Aorta (tissue), 5 donors: ENCODE measurements around the gene PSG5. TPM values are rescaled to one million over a fixed set of nuclear protein-coding genes. Genes with fewer than 3 reads are reported as not detected.
"Not testable (repeated sequence)": the region's sequence is repeated elsewhere in the genome, so short reads cannot be mapped to it uniquely, and the experiment has no call there.

Experiments used
- ATAC-seq: fragments of 200-7000 bp; cut with Tn5 transposase; one replicate; pipeline ENCODE4 v1.9.1; 2022; ENCODE audit warnings: moderate library complexity; ENCODE audit not compliant: low FRiP score
- DNase-seq, 2 donors: peaks; one replicate each; pipeline ENCODE4 v3.0.0-alpha.2; 2020
- H3K27ac ChIP-seq, 2 donors: one replicate each; pipeline ENCODE4 v1.5.1; 2013; ENCODE audit warnings: low read length in 2 of 2, mild to moderate bottlenecking in 2 of 2, moderate library complexity in 2 of 2, control low read depth in 1 of 2, inconsistent platforms in 1 of 2, low read depth in 1 of 2
- H3K27me3 ChIP-seq, 2 donors: one replicate each; pipeline ENCODE4 v1.6.1; 2013; ENCODE audit warnings: control low read depth in 1 of 2, low read length in 1 of 2, mild to moderate bottlenecking in 1 of 2, moderate library complexity in 1 of 2; ENCODE audit not compliant: insufficient read depth in 2 of 2, control insufficient read depth in 1 of 2
- H3K36me3 ChIP-seq, 2 donors: one replicate each; pipeline ENCODE4 v1.6.1; 2013; ENCODE audit warnings: control low read depth in 1 of 2, low read length in 1 of 2, mild to moderate bottlenecking in 1 of 2; ENCODE audit not compliant: insufficient read depth in 2 of 2, control insufficient read depth in 1 of 2
- H3K4me1 ChIP-seq, 2 donors: one replicate each; pipeline ENCODE4 v1.6.1; 2013; ENCODE audit warnings: low read length in 2 of 2, control low read depth in 1 of 2, mild to moderate bottlenecking in 1 of 2, moderate library complexity in 1 of 2; ENCODE audit not compliant: insufficient read depth in 2 of 2, control insufficient read depth in 1 of 2
- H3K4me3 ChIP-seq, 2 donors: one replicate each; pipeline ENCODE4 v1.5.1; 2013; ENCODE audit warnings: low read length in 2 of 2, control low read depth in 1 of 2, mild to moderate bottlenecking in 1 of 2
- H3K9me3 ChIP-seq: one replicate; pipeline ENCODE4 v1.6.1; 2013; ENCODE audit warnings: mild to moderate bottlenecking, low read length; ENCODE audit not compliant: control insufficient read depth
- WGBS, 2 donors: extraction: QIAGEN DNeasy Blood & Tissue Kit; methylation state at CpG; one replicate each; pipeline ENCODE4 v1.1.7; 2013; 5-methylcytosine and 5-hydroxymethylcytosine counted together
- intact Hi-C, 2 donors: fragments of 100-400 bp; cut with DNase I; formaldehyde crosslinking; loops; one replicate each; pipeline versions ENCODE4 v1.14.2 to v1.15.0; 2022
- polyA plus RNA-seq, 2 donors: library from polyadenylated mRNA; stranded (reverse); fragments of 200-250 nt; gene quantifications; one replicate each; pipeline ENCODE4 v1.2.3, GENCODE V29; 2013
- total RNA-seq, 2 donors: library from RNA; stranded (reverse); fragmentation: NEBNext Ultra II Directional; extraction: Animal tissue kit (Norgen Biotek cat#: 25700); gene quantifications; one replicate each; pipeline ENCODE4 v1.2.1, GENCODE V29; 2021
- donor health status: healthy with polysubstance abuse.
- donor health status: Bipolar disorder and iron deficiency.
- donor health status: DM: no; HTN: no; CAD: no.
- donor health status: DM: no; HTN: no; CAD: no.
- donor health status: DM: yes; HTN: yes; CAD: no.

The PSG5 gene
- total and polyA plus RNA-seq, 4 donors, result not detected

DNA sequence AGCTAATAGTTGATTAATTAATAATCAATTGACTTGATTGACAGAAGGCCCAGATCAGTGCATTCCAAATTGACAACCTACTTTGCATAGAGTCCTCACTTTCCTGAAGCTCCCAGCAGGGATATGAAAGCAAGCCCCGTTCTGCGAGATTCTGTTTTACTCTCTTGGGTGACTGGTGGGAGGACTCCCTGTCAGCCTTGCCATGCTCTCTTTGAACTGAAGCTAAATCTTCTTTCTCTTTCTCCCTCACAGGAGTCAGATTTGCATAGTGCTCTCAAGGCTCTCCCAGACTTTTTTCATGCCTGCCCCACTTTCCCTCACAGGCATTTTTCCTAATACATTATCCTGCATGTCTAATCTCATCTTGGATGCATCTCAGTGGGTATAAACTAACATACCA is 29.5 kb upstream of the PSG5 start:
- not testable (repeated sequence) for DNase-seq

GRCh38 chr19:43207991-43208390 is 21.7 kb upstream of the PSG5 start:
- Histone ChIP-seq H3K36me3 (no peaks in the 10 kb centered on the region), H3K27ac (no peak overlapping the region), H3K4me1 (no peaks in the 10 kb centered on the region), H3K9me3 (no peaks in the 10 kb centered on the region), H3K4me3 (no peak overlapping the region), H3K27me3 (no peaks in the 10 kb centered on the region)
- no peak for DNase-seq
- ATAC-seq, result no peak
- intact Hi-C loops, result no loop called here
- WGBS, 2 donors, result 38 to 51% methylated on average over 4 of the region's 4 CpGs

More for the DNA sequence above, 29.5 kb upstream of the PSG5 start:
- H3K4me1 ChIP-seq, ATAC-seq, H3K36me3 ChIP-seq, H3K27ac ChIP-seq, H3K27me3 ChIP-seq, H3K4me3 ChIP-seq, H3K9me3 ChIP-seq, intact Hi-C loops: not testable (repeated sequence)
- whole genome bisulfite sequencing, 2 donors, result 14 to 28% methylated on average over 2 of the region's 2 CpGs

DNA sequence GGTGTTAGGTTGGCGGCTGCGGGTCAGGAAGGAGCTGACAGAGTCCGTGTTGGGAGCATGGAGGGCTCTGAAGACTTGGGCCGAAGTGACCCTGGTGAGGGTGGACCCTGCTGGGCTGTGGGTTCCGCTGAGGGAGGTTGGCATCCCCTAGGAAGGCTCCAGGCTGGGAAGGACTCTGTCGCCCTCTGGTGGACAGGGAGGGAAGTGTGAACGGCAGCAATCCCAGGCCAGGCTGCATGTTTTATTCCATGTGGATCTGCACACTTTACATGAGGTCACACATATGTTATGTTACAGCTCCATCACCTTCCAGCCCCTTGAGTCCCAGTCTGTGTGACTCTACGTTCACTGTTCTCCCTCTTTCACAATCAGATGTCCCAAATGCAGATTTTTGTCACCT is 20.8 kb upstream of the PSG5 start:
- H3K27me3 ChIP-seq, H3K36me3 ChIP-seq, H3K9me3 ChIP-seq, intact Hi-C loops, ATAC-seq, H3K4me1 ChIP-seq, H3K4me3 ChIP-seq, H3K27ac ChIP-seq, DNase-seq: not testable (repeated sequence)
- WGBS, 2 donors, result 51 to 74% methylated on average over 5 to 8 of the region's 8 CpGs

- H3K27ac ChIP-seq, H3K36me3 ChIP-seq, intact Hi-C loops, H3K4me3 ChIP-seq, H3K9me3 ChIP-seq, ATAC-seq, H3K4me1 ChIP-seq, H3K27me3 ChIP-seq, DNase-seq: not testable (repeated sequence)
- WGBS, 2 donors, result 47 to 72% methylated on average over 9 of the region's 9 CpGs
These were observed 19.3 kb upstream of the PSG5 start, which contains the start of gene PSG4 for GRCh38 chr19:43205471-43206105. PSG4 (minus strand) TSS chr19:43205638; CDS start chr19:43205536, 102 bp downstream.

DNA sequence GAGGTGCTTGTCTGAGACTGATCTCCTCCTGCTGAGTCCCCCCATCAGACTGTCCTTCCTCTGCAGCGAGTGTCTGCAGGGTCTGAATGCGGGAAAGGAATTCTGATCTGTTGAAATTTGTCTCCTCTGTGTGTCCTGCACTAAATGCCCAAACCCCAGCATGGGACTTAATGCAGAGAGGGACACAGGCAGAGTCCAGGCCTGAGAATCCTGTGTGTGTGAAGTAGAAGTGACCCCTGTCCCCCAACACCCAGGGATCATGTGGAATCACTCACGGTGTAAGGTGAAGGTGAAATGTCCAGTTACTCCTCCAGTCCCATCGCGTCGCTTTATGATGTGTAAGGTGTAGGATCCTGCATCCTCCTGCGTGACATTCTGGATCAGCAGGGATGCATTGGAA is 17.3 kb upstream of the PSG5 start:
- H3K4me3 ChIP-seq, H3K27ac ChIP-seq, H3K4me1 ChIP-seq, intact Hi-C loops, H3K27me3 ChIP-seq, H3K36me3 ChIP-seq, H3K9me3 ChIP-seq, ATAC-seq, DNase-seq: not testable (repeated sequence)
- 84 to 86% methylated on average over 7 of the region's 7 CpGs for WGBS, 2 donors

DNA sequence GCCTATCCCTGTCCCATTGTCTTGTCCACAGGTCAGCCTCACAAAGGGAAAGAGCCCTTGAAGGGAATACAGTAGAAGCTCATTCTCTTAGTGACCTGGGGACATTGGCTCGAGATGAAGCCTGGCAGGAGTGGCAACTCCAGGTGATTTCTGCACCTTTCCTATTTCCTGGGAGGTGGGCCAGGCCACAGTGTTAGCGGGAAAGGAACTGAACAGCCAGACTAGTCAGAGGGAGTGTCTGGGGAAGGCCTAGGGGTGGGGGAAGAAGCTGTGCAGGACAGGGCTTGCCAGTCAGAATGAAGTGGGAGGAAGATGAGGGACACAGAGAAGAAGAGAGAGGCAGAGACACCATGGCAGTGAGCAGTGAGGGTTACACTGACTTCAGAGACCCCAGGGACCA is 15.6 kb upstream of the PSG5 start:
- H3K36me3 ChIP-seq, H3K27ac ChIP-seq, H3K27me3 ChIP-seq, ATAC-seq, intact Hi-C loops, H3K9me3 ChIP-seq, H3K4me3 ChIP-seq, H3K4me1 ChIP-seq, DNase-seq: not testable (repeated sequence)
- 58 to 75% methylated on average over 2 of the region's 2 CpGs for WGBS, 2 donors

- H3K27ac ChIP-seq, DNase-seq, H3K4me1 ChIP-seq, ATAC-seq, H3K27me3 ChIP-seq, intact Hi-C loops, H3K9me3 ChIP-seq, H3K4me3 ChIP-seq, H3K36me3 ChIP-seq: not testable (repeated sequence)
- 46 to 53% methylated on average over 7 of the region's 7 CpGs for WGBS, 2 donors
These were observed 15.0 kb upstream of the PSG5 start for GRCh38 chr19:43201337-43201801.

GRCh38 chr19:43198686-43199419 is 12.5 kb upstream of the PSG5 start:
- DNase-seq, H3K9me3 ChIP-seq, intact Hi-C loops, H3K4me1 ChIP-seq, H3K4me3 ChIP-seq, H3K27me3 ChIP-seq, H3K36me3 ChIP-seq, H3K27ac ChIP-seq, ATAC-seq: not testable (repeated sequence)
- 43 to 50% methylated on average over 5 of the region's 5 CpGs for WGBS, 2 donors
